LNCaP clone FGC (cell line): ENCODE measurements around the gene HCRTR1.

Experiments
- DNase-seq: peaks from one replicate; pipeline ENCODE4 v3.0.0-alpha.2; 2011; ENCODE audit warnings: low read depth
- H3K4me3 ChIP-seq: 2 replicates; pipeline ENCODE4 v1.5.1; 2011; ENCODE audit warnings: mild to moderate bottlenecking, low read depth, low read length, control low read depth
- TF ChIP-seq, protein P1 (sequence below): IDR thresholded peaks from 2 replicates; pipeline ENCODE4 v1.5.1; 2012; ENCODE audit warnings: mild to moderate bottlenecking; ENCODE audit not compliant: control insufficient read depth, insufficient read depth; ENCODE audit errors: extremely low read depth

HCRTR1 gene

DNA sequence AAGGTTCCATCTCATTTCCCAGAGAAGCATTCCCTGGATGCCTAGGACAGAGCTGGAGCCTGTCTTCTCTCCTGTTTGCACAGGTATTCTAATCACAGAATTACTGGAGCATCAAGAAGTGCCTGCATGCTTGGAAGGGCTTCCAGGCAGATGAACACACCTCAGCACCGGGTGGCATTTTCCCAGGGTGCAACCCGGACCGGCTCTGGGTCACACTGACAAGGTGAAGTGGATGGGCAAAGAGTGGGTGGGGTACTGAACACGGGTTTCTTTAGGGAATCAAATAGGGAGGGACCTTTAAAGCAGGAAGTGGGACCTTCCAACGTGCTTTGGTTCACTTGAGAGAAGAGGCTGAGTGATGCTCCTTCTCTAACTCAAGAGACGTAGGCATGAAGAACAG is 34.3 kb downstream of the HCRTR1 start:
- no peak overlapping the region for H3K4me3 ChIP-seq
- DNase-seq: no peak
- TF ChIP-seq, protein P1, sequence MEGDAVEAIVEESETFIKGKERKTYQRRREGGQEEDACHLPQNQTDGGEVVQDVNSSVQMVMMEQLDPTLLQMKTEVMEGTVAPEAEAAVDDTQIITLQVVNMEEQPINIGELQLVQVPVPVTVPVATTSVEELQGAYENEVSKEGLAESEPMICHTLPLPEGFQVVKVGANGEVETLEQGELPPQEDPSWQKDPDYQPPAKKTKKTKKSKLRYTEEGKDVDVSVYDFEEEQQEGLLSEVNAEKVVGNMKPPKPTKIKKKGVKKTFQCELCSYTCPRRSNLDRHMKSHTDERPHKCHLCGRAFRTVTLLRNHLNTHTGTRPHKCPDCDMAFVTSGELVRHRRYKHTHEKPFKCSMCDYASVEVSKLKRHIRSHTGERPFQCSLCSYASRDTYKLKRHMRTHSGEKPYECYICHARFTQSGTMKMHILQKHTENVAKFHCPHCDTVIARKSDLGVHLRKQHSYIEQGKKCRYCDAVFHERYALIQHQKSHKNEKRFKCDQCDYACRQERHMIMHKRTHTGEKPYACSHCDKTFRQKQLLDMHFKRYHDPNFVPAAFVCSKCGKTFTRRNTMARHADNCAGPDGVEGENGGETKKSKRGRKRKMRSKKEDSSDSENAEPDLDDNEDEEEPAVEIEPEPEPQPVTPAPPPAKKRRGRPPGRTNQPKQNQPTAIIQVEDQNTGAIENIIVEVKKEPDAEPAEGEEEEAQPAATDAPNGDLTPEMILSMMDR: no peak

DNA sequence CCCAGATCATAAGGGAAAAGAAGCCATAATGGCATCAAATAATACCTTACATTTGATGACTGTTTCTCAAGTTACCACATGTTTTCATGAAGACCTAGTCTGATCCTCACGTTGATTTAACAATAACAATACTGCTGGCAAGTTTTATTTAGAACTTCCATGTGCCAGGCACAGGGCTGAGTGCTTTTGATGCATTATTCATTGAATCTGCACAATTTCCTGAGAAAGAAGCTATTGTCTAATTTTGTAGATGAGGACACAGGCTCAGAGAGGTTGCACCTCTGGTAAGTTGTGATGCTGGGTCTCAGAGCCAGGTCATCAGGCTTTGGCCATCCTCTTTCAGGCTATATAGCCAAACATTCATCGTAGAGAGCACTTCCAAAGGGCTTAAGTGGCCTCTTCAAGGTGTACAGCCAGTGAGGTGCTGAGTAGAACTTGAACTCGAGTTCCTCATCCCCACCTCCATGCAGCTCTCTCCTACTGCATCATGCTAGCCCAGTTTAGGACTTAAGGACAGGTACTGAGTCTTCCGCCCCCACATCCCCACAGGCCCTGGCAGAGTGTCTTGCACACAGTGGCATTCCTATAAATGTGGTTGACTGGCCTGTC is 35.5 kb downstream of the HCRTR1 start:
- TF ChIP-seq, protein P1: no peak
- no peak for DNase-seq

DNA sequence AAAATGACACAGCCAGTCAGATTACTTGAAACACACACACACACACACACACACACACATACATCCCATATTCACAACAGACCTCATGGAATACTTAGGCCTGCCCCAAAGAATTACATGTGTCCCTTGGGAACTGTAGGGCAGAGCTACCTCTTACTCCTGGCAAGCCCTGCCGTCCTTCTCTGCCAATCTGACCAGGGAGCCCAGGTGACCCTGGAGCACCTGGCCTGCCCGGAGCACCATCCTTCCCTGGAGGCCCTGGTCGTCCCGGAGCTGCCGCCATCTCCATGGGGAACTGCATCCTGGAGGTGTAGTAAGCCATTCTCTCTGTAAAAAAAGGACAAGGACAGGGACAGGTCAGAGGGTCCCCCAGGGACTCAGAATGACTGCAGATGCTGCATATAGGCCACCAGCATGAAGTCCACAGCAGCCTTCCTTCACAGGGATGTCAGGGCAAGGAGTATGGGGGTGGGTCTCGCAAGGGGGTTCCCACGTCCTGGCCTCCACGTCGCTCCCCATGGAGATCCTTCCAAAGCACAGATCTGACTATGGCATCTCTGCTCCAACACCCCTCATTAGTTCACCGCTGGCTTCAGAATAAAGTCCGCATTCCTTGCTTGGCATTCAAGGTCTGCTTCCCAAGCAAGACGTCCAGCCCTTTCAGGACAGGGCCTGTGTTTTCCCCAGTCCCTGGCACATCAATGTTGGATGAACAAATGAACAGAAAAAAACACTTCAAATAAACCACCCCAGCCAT is 36.4 kb downstream of the HCRTR1 start:
- TF ChIP-seq, protein P1: no peak
- no peak overlapping the region for H3K4me3 ChIP-seq
- no peak for DNase-seq

More for the DNA sequence above, 35.5 kb downstream of the HCRTR1 start:
- H3K4me3 ChIP-seq: no peak overlapping the region

DNA sequence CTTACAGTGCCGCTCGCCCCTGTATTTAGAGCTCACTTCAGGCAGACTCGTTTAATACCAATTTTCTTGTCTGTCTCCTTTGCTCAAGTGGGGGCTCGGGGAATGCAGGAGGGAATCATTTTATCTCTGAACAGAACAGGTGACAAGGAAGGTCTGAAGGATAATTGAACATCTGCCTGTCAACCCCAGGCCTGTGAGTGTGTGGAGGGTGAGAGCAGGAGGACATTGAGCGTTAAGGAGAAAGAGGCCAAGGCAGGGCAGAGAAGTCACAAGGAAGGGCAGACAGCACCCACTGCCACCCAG is 36.9 kb downstream of the HCRTR1 start:
- DNase-seq: no peak

GRCh38 chr1:31655104-31655503 is 37.6 kb downstream of the HCRTR1 start:
- no peak overlapping the region for H3K4me3 ChIP-seq
- DNase-seq: no peak
- TF ChIP-seq, protein P1: no peak

More for the DNA sequence above, 36.9 kb downstream of the HCRTR1 start:
- TF ChIP-seq, protein P1: no peak
- H3K4me3 ChIP-seq: no peak overlapping the region

DNA sequence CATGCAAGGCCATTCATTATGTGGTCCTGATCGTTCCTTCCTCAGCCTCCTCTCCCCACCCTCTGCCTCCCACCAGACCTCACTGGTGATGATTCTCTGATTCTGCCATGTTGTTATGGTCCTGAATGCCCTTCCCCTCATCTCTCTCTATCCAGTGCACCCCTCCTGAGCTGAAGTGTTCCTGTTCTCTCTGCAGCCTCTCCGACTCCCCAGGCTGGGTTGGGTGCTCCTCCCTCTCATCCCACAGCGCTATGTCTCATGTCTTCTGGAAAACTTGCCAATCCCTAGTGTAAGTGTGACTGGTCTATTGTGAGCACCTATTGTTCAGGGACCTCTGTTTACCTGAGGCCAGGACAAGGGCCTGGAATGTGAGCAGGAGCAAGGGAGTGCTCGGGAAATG is 38.3 kb downstream of the HCRTR1 start:
- DNase-seq: no peak
- H3K4me3 ChIP-seq: no peak overlapping the region
- TF ChIP-seq, protein P1: no peak
